ENCODE results near the gene CCDC57. TPM values are rescaled to one million over a fixed set of nuclear protein-coding genes. Genes with fewer than 3 reads are reported as not detected.

Gene CCDC57
- polyA plus RNA-seq, 1 donor from 2014 or later = 70.9 TPM

- H3K27ac ChIP-seq (ENCODE audit: low read length) = no peak overlapping the region
- H2AFZ ChIP-seq (ENCODE audit: low read depth, low read length) = no peak overlapping the region
- no peaks in the 10 kb centered on the region for H3K27me3 ChIP-seq (ENCODE audit: insufficient read depth, low read depth, low read length)
- no peak overlapping the region for H3K4me2 ChIP-seq (ENCODE audit: low read length)
- H3F3A ChIP-seq (ENCODE audit: insufficient read depth, low read length, poor library complexity, severe bottlenecking) = no peaks in the 10 kb centered on the region
- no peaks in the 10 kb centered on the region for H3K36me3 ChIP-seq (ENCODE audit: insufficient read depth, low read length)
- no peaks in the 10 kb centered on the region for H3K9me2 ChIP-seq (ENCODE audit: insufficient read depth, low read length)
- TF ChIP-seq SMC3 (conservative IDR thresholded peaks at IDR 0.05; ENCODE audit: poor library complexity) = no peak
- TF ChIP-seq EP300 (conservative IDR thresholded peaks at IDR 0.05; ENCODE audit: poor library complexity, severe bottlenecking) = no peak
- TF ChIP-seq REST (IDR thresholded peaks at IDR 0.05; ENCODE audit: borderline replicate concordance) = no peak
- no peak for TF ChIP-seq POLR2AphosphoS5 (IDR thresholded peaks at IDR 0.05)
- TF ChIP-seq MXI1 (conservative IDR thresholded peaks at IDR 0.05; ENCODE audit: poor library complexity, severe bottlenecking) = no peak
- TF ChIP-seq EZH2 (IDR thresholded peaks at IDR 0.05; ENCODE audit: borderline replicate concordance, insufficient read depth, low read length, poor library complexity, severe bottlenecking) = no peak
- TF ChIP-seq RAD21 (conservative IDR thresholded peaks at IDR 0.05) = no peak
- no peak for TF ChIP-seq TAF1 (IDR thresholded peaks at IDR 0.05; ENCODE audit: low read depth)
- TF ChIP-seq, protein P1, sequence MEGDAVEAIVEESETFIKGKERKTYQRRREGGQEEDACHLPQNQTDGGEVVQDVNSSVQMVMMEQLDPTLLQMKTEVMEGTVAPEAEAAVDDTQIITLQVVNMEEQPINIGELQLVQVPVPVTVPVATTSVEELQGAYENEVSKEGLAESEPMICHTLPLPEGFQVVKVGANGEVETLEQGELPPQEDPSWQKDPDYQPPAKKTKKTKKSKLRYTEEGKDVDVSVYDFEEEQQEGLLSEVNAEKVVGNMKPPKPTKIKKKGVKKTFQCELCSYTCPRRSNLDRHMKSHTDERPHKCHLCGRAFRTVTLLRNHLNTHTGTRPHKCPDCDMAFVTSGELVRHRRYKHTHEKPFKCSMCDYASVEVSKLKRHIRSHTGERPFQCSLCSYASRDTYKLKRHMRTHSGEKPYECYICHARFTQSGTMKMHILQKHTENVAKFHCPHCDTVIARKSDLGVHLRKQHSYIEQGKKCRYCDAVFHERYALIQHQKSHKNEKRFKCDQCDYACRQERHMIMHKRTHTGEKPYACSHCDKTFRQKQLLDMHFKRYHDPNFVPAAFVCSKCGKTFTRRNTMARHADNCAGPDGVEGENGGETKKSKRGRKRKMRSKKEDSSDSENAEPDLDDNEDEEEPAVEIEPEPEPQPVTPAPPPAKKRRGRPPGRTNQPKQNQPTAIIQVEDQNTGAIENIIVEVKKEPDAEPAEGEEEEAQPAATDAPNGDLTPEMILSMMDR (IDR thresholded peaks at IDR 0.05; ENCODE audit: poor library complexity, severe bottlenecking) = no peak
- H4K20me1 ChIP-seq (ENCODE audit: insufficient read depth) = no peaks in the 10 kb centered on the region
- H3K9ac ChIP-seq (ENCODE audit: low read length) = no peak overlapping the region
- no peaks in the 10 kb centered on the region for H3K9me3 ChIP-seq (ENCODE audit: low read length)
- no peak overlapping the region for H3K4me3 ChIP-seq (ENCODE audit: low read length)
- H3K79me2 ChIP-seq (replicated peaks; ENCODE audit: insufficient read depth, low read length) = no peaks in the 10 kb centered on the region
Measured at GRCh38 chr17:82200135-82200534, 12.5 kb downstream of the CCDC57 start.

- Histone ChIP-seq H3K9ac (ENCODE audit: low read length) (no peak overlapping the region), H3K4me3 (ENCODE audit: low read length) (no peak overlapping the region), H3K9me2 (ENCODE audit: insufficient read depth, low read length) (no peaks in the 10 kb centered on the region), H3K4me2 (ENCODE audit: low read length) (no peak overlapping the region), H4K20me1 (ENCODE audit: insufficient read depth) (no peaks in the 10 kb centered on the region), H3K36me3 (ENCODE audit: insufficient read depth, low read length) (no peaks in the 10 kb centered on the region), H3K79me2 (replicated peaks; ENCODE audit: insufficient read depth, low read length) (no peaks in the 10 kb centered on the region), H3F3A (ENCODE audit: insufficient read depth, low read length, poor library complexity, severe bottlenecking) (no peaks in the 10 kb centered on the region), H3K9me3 (ENCODE audit: low read length) (no peaks in the 10 kb centered on the region), H3K27ac (ENCODE audit: low read length) (no peak overlapping the region), H3K27me3 (ENCODE audit: insufficient read depth, low read depth, low read length) (no peaks in the 10 kb centered on the region), H2AFZ (ENCODE audit: low read depth, low read length) (no peak overlapping the region)
- TF ChIP-seq POLR2AphosphoS5 (IDR thresholded peaks at IDR 0.05) (no peak), EP300 (conservative IDR thresholded peaks at IDR 0.05; ENCODE audit: poor library complexity, severe bottlenecking) (no peak), SMC3 (conservative IDR thresholded peaks at IDR 0.05; ENCODE audit: poor library complexity) (no peak), RAD21 (conservative IDR thresholded peaks at IDR 0.05) (no peak), REST (IDR thresholded peaks at IDR 0.05; ENCODE audit: borderline replicate concordance) (no peak), EZH2 (IDR thresholded peaks at IDR 0.05; ENCODE audit: borderline replicate concordance, insufficient read depth, low read length, poor library complexity, severe bottlenecking) (no peak), TAF1 (IDR thresholded peaks at IDR 0.05; ENCODE audit: low read depth) (no peak), MXI1 (conservative IDR thresholded peaks at IDR 0.05; ENCODE audit: poor library complexity, severe bottlenecking) (no peak)
- TF ChIP-seq, protein P1 (IDR thresholded peaks at IDR 0.05; ENCODE audit: poor library complexity, severe bottlenecking) = no peak
Measured at GRCh38 chr17:82199496-82199895, 13.1 kb downstream of the CCDC57 start.

Data from neural cell (in vitro differentiated cells).